HG02870 (cell line): ENCODE results near the gene GMEB2.
"Not testable (repeated sequence)": the region's sequence is repeated elsewhere in the genome, so short reads cannot be mapped to it uniquely, and the experiment has no call there.

Experiments
- ATAC-seq: cut with Tn5 transposase; IDR thresholded peaks from one replicate; pipeline ENCODE4 v1.9.1; 2021; ENCODE audit warnings: mild to moderate bottlenecking, moderate library complexity; ENCODE audit not compliant: unreplicated experiment

GMEB2 gene

GRCh38 chr20:63657937-63658748 lies 31.2 kb upstream of the GMEB2 start, which contains the start of gene RTEL1:
TSS of gene RTEL1 (plus strand) at chr20:63658312. CDS start at chr20:63659403, 1,091 bp downstream.
- peak; percentile 78 for ATAC-seq

GRCh38 chr20:63657260-63657936 lies 30.5 kb upstream of the GMEB2 start:
- no peak for ATAC-seq

- ATAC-seq: no peak
These were observed 29.6 kb upstream of the GMEB2 start for GRCh38 chr20:63656451-63656850.

- no peak for ATAC-seq
These were observed 28.3 kb upstream of the GMEB2 start for GRCh38 chr20:63655249-63655648.

GRCh38 chr20:63653974-63654668 lies 27.2 kb upstream of the GMEB2 start:
- no peak for ATAC-seq

- no peak for ATAC-seq
These were observed 26.4 kb upstream of the GMEB2 start, which contains the start of gene STMN3 for GRCh38 chr20:63653041-63653973. TSS of gene STMN3 (minus strand) at chr20:63653424. CDS start at chr20:63653345, 79 bp downstream.

- ATAC-seq: no peak
These were observed 25.5 kb upstream of the GMEB2 start for GRCh38 chr20:63652192-63652980.

- no peak for ATAC-seq
These were observed 25.0 kb upstream of the GMEB2 start for GRCh38 chr20:63651942-63652191.

GRCh38 chr20:63650486-63650885 lies 23.6 kb upstream of the GMEB2 start:
- not testable (repeated sequence) for ATAC-seq

GRCh38 chr20:63648895-63649589 lies 22.1 kb upstream of the GMEB2 start:
- ATAC-seq: no peak

GRCh38 chr20:63648190-63648589 lies 21.3 kb upstream of the GMEB2 start:
- no peak for ATAC-seq

GRCh38 chr20:63645218-63645617 lies 18.3 kb upstream of the GMEB2 start:
- no peak for ATAC-seq

GRCh38 chr20:63643946-63644345 lies 17.0 kb upstream of the GMEB2 start:
- no peak for ATAC-seq

GRCh38 chr20:63643499-63643898 lies 16.6 kb upstream of the GMEB2 start:
- ATAC-seq: no peak

- ATAC-seq: no peak
These were observed 15.8 kb upstream of the GMEB2 start for GRCh38 chr20:63642527-63643247.

GRCh38 chr20:63641792-63642523 lies 15.1 kb upstream of the GMEB2 start:
- ATAC-seq: peak; percentile 44

GRCh38 chr20:63641146-63641791 lies 14.4 kb upstream of the GMEB2 start:
- ATAC-seq: peak; percentile 18
